Liver (tissue), 3 donors: ENCODE measurements around the gene RNASE12.

Experiments
- ATF3 ChIP-seq: IDR thresholded peaks from 2 replicates; pipeline ENCODE4 v1.6.1; 2016; ENCODE audit warnings: antibody characterized with exemption
- CTCF ChIP-seq: fragments of 150-350 bp; IDR thresholded peaks from 2 replicates; pipeline ENCODE4 v1.5.1; 2017; ENCODE audit warnings: improper control_type of control experiment, low read depth, low read length; ENCODE audit not compliant: missing input control
- EGR1 ChIP-seq, 2 donors: IDR thresholded peaks; 2 replicates each; pipeline ENCODE4 v1.6.1; 2016 to 2018; ENCODE audit warnings: antibody characterized with exemption in 2 of 2, low read depth in 2 of 2
- HNF4A ChIP-seq, 2 donors: conservative IDR thresholded peaks; 2 replicates each; pipeline ENCODE4 v1.6.1; 2016; ENCODE audit warnings: antibody characterized with exemption in 2 of 2, mild to moderate bottlenecking in 2 of 2
- JUND ChIP-seq, 2 donors: IDR thresholded peaks; 2 replicates each; pipeline ENCODE4 v1.6.1; 2016; ENCODE audit warnings: antibody characterized with exemption in 2 of 2
- MAX ChIP-seq: IDR thresholded peaks from 2 replicates; pipeline ENCODE4 v1.6.1; 2016; ENCODE audit warnings: antibody characterized with exemption
- RAD21 ChIP-seq, 2 donors: IDR thresholded peaks; 2 replicates each; pipeline ENCODE4 v1.6.1; 2016; ENCODE audit warnings: antibody characterized with exemption in 2 of 2, mild to moderate bottlenecking in 2 of 2
- REST ChIP-seq: IDR thresholded peaks from 2 replicates; pipeline ENCODE4 v1.6.1; 2016; ENCODE audit warnings: antibody characterized with exemption, mild to moderate bottlenecking
- RXRA ChIP-seq, 2 donors: IDR thresholded peaks; 2 replicates each; pipeline ENCODE4 v1.6.1; 2017 to 2018; ENCODE audit warnings: antibody characterized with exemption in 2 of 2, mild to moderate bottlenecking in 1 of 2
- TAF1 ChIP-seq: conservative IDR thresholded peaks from 2 replicates; pipeline ENCODE4 v1.6.1; 2016; ENCODE audit warnings: antibody characterized with exemption, mild to moderate bottlenecking
- YY1 ChIP-seq: IDR thresholded peaks from 2 replicates; pipeline ENCODE4 v1.6.1; 2016; ENCODE audit warnings: antibody characterized with exemption, mild to moderate bottlenecking
- ZBTB33 ChIP-seq: IDR thresholded peaks from 2 replicates; pipeline ENCODE4 v1.6.1; 2016; ENCODE audit warnings: antibody characterized with exemption
- donor health status: healthy.
- donor health status: healthy.

- TF ChIP-seq CTCF (no peak), REST (no peak), HNF4A (conservative IDR thresholded peaks at IDR 0.05) (no peak), RAD21 (IDR thresholded peaks at IDR 0.05) (no peak), MAX (no peak), ATF3 (no peak), JUND (IDR thresholded peaks at IDR 0.05) (no peak), RXRA (IDR thresholded peaks at IDR 0.05) (no peak), YY1 (no peak), EGR1 (IDR thresholded peaks at IDR 0.05; ENCODE audit: low read depth in 2 of 2) (no peak), ZBTB33 (no peak), TAF1 (no peak)
Measured at GRCh38 chr14:20632448-20632830, 41.3 kb upstream of the RNASE12 start.
